Transverse colon (tissue), 4 donors: ENCODE measurements around the gene CT47C1. TPM values are rescaled to one million over a fixed set of nuclear protein-coding genes. Genes with fewer than 3 reads are reported as not detected.

Experiments used
- DNase-seq: peaks from one replicate; pipeline ENCODE4 v3.0.0-alpha.2; 2019
- H3K27ac ChIP-seq, 4 donors: fragments of 200-600 bp; sonication (generic); 2 replicates each; pipeline ENCODE4 v1.5.1; 2016 to 2018; ENCODE audit warnings: inconsistent platforms in 4 of 4
- H3K27me3 ChIP-seq: fragments of 200-600 bp; sonication (generic); 2 replicates; pipeline ENCODE4 v1.5.1; 2017; ENCODE audit warnings: inconsistent platforms
- H3K36me3 ChIP-seq, 4 donors: fragments of 200-600 bp; sonication (generic); 2 replicates each; pipeline ENCODE4 v1.5.1; 2017 to 2019; ENCODE audit warnings: inconsistent platforms in 4 of 4
- H3K4me1 ChIP-seq, 4 donors: fragments of 200-600 bp; sonication (generic); 2 replicates each; pipeline ENCODE4 v1.5.1; 2017 to 2020; ENCODE audit warnings: inconsistent platforms in 4 of 4
- H3K4me3 ChIP-seq, 4 donors: fragments of 200-600 bp; sonication (generic); 1 replicate in 1 of 4; 2 replicates in 3 of 4; pipeline versions ENCODE4 v1.5.1 to v1.6.1; 2017 to 2019; ENCODE audit warnings: inconsistent platforms in 4 of 4
- H3K9me3 ChIP-seq, 2 donors: fragments of 200-600 bp; sonication (generic); 2 replicates each; pipeline ENCODE4 v1.5.1; 2017 to 2019; ENCODE audit warnings: inconsistent platforms in 2 of 2
- EP300 ChIP-seq: sonication (generic); formaldehyde crosslinking; IDR thresholded peaks from one replicate; pipeline ENCODE4 v1.6.1; 2017; ENCODE audit warnings: antibody characterized with exemption, low read depth
- POLR2A ChIP-seq: fragments of 450-650 bp; IDR thresholded peaks from one replicate; pipeline ENCODE4 v1.6.1; 2016; ENCODE audit warnings: antibody characterized with exemption, mild to moderate bottlenecking, moderate library complexity
- POLR2AphosphoS5 ChIP-seq, 3 donors: sonication (generic); formaldehyde crosslinking; IDR thresholded peaks; one replicate each; pipeline ENCODE4 v1.6.1; 2016; ENCODE audit warnings: antibody characterized with exemption in 3 of 3
- WGBS, 2 donors: methylation state at CpG; one replicate each; pipeline ENCODE4 v1.1.5; 2018; ENCODE audit warnings: low coverage in 1 of 2; 5-methylcytosine and 5-hydroxymethylcytosine counted together
- in situ Hi-C, 4 donors: fragments of 200-750 bp; cut with MboI; loops; one replicate each; pipeline versions ENCODE4 v1.15.0 to v1.15.1; 2017; ENCODE audit warnings: low sequenced_read_pairs in 3 of 4, low pct_ligation_motif_present in 1 of 4, low pct_unique_long_range_greater_than_20kb in 1 of 4
- intact Hi-C: fragments of 100-400 bp; cut with DNase I; formaldehyde crosslinking; loops from one replicate; pipeline ENCODE4 v1.15.1; 2023; ENCODE audit warnings: low total_unique reads
- total RNA-seq, 4 donors: library from RNA; depleted of rRNA; stranded (reverse); fragments of >200 nt; gene quantifications; one replicate each; pipeline ENCODE4 v1.1.0, GENCODE V29; 2016
- TF ChIP-seq, protein P1 (sequence below), 5 experiments: fragments of 200-600 bp in 3 of 5; fragments of 450-650 bp in 2 of 5; sonication (generic) in 3 of 5; IDR thresholded peaks; 1 replicate in 2 of 5; 2 replicates in 3 of 5; pipeline ENCODE4 v1.5.1; 2016 to 2017; ENCODE audit warnings: antibody characterized with exemption in 5 of 5, inconsistent platforms in 3 of 5, mild to moderate bottlenecking in 2 of 5, moderate library complexity in 1 of 5

Gene CT47C1
- total RNA-seq, 4 donors from 2014 or later: not detected

DNA sequence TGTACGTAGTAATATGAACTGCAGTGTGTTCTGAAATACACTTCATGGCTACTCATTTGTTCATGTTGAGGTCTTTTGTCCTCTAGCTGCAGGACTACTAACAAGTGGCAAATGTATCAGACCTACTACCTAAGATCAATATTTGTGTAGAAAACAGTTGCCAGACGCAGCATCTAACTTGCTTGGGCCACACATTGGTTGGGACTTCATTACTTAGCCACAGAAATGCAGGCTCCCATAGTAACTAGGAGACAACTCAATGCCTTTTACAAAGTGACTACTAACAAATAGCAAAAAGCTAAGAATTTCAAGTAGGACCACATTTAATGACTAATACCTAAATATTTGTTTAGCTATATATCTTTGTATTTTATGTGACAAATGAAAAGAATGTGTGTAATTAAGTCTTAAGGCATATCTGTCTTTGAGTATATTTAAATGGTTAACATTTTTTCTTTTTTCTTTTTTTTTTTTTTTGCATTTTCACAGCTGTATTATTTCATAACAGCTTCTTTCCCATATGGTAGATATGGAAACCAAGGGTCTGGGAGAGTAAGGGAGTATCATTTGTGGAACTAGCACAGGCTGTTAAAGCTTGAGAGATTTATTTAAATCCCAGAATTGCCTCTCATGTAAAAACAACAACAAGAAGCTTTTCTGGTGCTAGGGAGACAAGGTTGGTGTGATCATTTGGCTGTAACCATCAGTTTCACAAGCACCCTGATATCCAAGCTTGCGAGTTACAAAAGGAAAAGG lies 2.7 kb downstream of the CT47C1 start:
- Histone ChIP-seq H3K4me1 (no peaks in the 10 kb centered on the region), H3K36me3 (no peaks in the 10 kb centered on the region), H3K27ac (no peak overlapping the region), H3K4me3 (no peak overlapping the region), H3K9me3 (no peaks in the 10 kb centered on the region), H3K27me3 (no peaks in the 10 kb centered on the region)
- DNase-seq: no peak
- intact Hi-C loops: no loop called here
- TF ChIP-seq POLR2AphosphoS5 (IDR thresholded peaks at IDR 0.05) (no peak), EP300 (no peak), POLR2A (no peak)
- TF ChIP-seq, protein P1, sequence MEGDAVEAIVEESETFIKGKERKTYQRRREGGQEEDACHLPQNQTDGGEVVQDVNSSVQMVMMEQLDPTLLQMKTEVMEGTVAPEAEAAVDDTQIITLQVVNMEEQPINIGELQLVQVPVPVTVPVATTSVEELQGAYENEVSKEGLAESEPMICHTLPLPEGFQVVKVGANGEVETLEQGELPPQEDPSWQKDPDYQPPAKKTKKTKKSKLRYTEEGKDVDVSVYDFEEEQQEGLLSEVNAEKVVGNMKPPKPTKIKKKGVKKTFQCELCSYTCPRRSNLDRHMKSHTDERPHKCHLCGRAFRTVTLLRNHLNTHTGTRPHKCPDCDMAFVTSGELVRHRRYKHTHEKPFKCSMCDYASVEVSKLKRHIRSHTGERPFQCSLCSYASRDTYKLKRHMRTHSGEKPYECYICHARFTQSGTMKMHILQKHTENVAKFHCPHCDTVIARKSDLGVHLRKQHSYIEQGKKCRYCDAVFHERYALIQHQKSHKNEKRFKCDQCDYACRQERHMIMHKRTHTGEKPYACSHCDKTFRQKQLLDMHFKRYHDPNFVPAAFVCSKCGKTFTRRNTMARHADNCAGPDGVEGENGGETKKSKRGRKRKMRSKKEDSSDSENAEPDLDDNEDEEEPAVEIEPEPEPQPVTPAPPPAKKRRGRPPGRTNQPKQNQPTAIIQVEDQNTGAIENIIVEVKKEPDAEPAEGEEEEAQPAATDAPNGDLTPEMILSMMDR (IDR thresholded peaks at IDR 0.05): no peak
- in situ Hi-C loops: no loop called here
- WGBS, 2 donors: 81% methylated on average over 3 of the region's 3 CpGs; no CpG with 5 or more reads in 1 of the 2 donors

DNA sequence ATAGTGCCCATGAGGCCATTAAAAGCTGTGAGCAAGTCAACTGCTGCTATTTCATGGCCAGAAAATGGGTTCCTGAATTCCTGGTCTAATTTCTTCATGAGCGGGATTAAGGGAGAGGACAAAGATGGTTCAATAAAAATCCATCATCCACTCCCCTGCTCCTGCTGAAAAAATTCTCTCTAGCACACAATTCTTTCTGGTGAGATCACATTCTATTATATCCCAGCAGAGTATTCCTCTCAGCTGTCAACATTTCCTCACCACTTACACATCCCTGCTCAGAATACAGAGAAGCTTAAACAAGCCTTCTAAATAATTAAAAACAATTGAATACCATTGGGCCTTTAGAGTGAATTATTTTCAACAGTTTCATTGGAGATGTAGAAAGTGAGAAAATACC lies 9.5 kb downstream of the CT47C1 start:
- H3K36me3 ChIP-seq: no peaks in the 10 kb centered on the region
- WGBS, 2 donors: 70 to 100% methylated on average over 1 of the region's 1 CpG
- no peaks in the 10 kb centered on the region for H3K4me1 ChIP-seq
- no peaks in the 10 kb centered on the region for H3K27me3 ChIP-seq
- no peak overlapping the region for H3K27ac ChIP-seq
- intact Hi-C loops: no loop called here
- no peak for DNase-seq
- in situ Hi-C loops: no loop called here
- TF ChIP-seq POLR2AphosphoS5 (IDR thresholded peaks at IDR 0.05) (no peak), POLR2A (no peak), EP300 (no peak)
- TF ChIP-seq, protein P1 (IDR thresholded peaks at IDR 0.05): no peak
- H3K4me3 ChIP-seq: no peak overlapping the region
- H3K9me3 ChIP-seq: no peaks in the 10 kb centered on the region

- H3K36me3 ChIP-seq: no peaks in the 10 kb centered on the region
Measured at GRCh38 chrX:119084766-119085165, 12.0 kb downstream of the CT47C1 start.

GRCh38 chrX:119087121-119087520 lies 14.3 kb downstream of the CT47C1 start:
- 54% methylated on average over 1 of the region's 1 CpG; no CpG with 5 or more reads in 1 of the 2 donors for WGBS, 2 donors
- no peak overlapping the region for H3K4me3 ChIP-seq
- no peak for DNase-seq
- in situ Hi-C loops: no loop called here
- no peaks in the 10 kb centered on the region for H3K4me1 ChIP-seq
- intact Hi-C loops: no loop called here
- H3K9me3 ChIP-seq: no peaks in the 10 kb centered on the region
- H3K27ac ChIP-seq: no peak overlapping the region
- H3K27me3 ChIP-seq: no peaks in the 10 kb centered on the region
- TF ChIP-seq POLR2A (no peak), POLR2AphosphoS5 (IDR thresholded peaks at IDR 0.05) (no peak), EP300 (no peak)
- TF ChIP-seq, protein P1 (IDR thresholded peaks at IDR 0.05): no peak
- no peaks in the 10 kb centered on the region for H3K36me3 ChIP-seq

More at GRCh38 chrX:119084766-119085165, 12.0 kb downstream of the CT47C1 start:
- no peaks in the 10 kb centered on the region for H3K9me3 ChIP-seq
- DNase-seq: no peak
- H3K4me3 ChIP-seq: no peak overlapping the region
- TF ChIP-seq POLR2AphosphoS5 (IDR thresholded peaks at IDR 0.05) (no peak), EP300 (no peak), POLR2A (no peak)
- TF ChIP-seq, protein P1 (IDR thresholded peaks at IDR 0.05): no peak
- intact Hi-C loops (no loop called here), in situ Hi-C loops (no loop called here)
- 73 to 80% methylated on average over 1 to 3 of the region's 3 CpGs for WGBS, 2 donors
- no peaks in the 10 kb centered on the region for H3K27me3 ChIP-seq
- H3K27ac ChIP-seq: no peak overlapping the region
- no peaks in the 10 kb centered on the region for H3K4me1 ChIP-seq
